ENCODE measurements around the gene PRRT1B.

DNA sequence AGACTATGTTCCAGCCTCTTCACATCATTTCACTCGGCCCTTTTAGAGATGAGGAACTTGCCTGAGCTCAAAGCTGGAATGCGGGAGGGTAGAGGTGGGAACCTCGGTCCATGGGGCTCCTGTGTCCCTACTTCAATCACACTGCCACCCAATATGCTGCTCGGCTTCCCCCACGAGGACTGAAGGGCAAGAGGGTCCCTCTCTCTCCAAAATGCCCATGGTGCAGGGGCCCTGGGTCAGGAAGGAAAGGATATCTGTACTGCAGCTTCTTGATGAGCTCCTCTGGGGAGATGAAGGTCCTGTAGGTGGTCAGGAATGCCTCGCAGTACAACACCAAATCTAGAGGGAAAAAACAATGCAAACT lies 46.5 kb downstream of the PRRT1B start:
- TF ChIP-seq, protein P1, sequence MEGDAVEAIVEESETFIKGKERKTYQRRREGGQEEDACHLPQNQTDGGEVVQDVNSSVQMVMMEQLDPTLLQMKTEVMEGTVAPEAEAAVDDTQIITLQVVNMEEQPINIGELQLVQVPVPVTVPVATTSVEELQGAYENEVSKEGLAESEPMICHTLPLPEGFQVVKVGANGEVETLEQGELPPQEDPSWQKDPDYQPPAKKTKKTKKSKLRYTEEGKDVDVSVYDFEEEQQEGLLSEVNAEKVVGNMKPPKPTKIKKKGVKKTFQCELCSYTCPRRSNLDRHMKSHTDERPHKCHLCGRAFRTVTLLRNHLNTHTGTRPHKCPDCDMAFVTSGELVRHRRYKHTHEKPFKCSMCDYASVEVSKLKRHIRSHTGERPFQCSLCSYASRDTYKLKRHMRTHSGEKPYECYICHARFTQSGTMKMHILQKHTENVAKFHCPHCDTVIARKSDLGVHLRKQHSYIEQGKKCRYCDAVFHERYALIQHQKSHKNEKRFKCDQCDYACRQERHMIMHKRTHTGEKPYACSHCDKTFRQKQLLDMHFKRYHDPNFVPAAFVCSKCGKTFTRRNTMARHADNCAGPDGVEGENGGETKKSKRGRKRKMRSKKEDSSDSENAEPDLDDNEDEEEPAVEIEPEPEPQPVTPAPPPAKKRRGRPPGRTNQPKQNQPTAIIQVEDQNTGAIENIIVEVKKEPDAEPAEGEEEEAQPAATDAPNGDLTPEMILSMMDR (IDR thresholded peaks at IDR 0.05; ENCODE audit: low read depth, low read length): no peak
- no peak for TF ChIP-seq EZH2phosphoT487 (IDR thresholded peaks at IDR 0.05; ENCODE audit: low read depth)

Measured in OCI-LY3 (cell line).